ENCODE measurements around the gene IDI1.

IDI1 gene

DNA sequence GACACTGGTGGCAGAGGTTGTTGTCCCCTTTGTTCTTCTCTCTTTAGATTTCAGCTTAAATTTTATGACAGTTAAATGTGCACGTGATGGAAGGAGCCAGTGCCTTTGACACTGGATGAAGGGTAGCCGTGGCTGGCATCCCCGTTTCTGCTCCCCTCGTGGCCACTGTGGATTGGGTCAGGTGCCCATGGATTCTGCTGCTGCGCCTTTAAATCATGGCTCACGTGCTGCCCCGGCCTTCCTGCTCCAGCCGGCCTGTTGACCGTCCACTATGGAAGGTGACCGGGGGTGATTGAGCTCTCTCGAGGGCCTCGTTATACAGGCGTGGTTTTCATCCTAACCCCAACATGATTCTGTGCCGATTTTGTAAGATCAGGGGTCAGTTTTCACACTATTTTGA lies 41.8 kb upstream of the IDI1 start:
- H3K27ac ChIP-seq = no peak overlapping the region
- TF ChIP-seq ZFX (IDR thresholded peaks at IDR 0.05; ENCODE audit: borderline replicate concordance) = no peak
- TF ChIP-seq, protein P1, sequence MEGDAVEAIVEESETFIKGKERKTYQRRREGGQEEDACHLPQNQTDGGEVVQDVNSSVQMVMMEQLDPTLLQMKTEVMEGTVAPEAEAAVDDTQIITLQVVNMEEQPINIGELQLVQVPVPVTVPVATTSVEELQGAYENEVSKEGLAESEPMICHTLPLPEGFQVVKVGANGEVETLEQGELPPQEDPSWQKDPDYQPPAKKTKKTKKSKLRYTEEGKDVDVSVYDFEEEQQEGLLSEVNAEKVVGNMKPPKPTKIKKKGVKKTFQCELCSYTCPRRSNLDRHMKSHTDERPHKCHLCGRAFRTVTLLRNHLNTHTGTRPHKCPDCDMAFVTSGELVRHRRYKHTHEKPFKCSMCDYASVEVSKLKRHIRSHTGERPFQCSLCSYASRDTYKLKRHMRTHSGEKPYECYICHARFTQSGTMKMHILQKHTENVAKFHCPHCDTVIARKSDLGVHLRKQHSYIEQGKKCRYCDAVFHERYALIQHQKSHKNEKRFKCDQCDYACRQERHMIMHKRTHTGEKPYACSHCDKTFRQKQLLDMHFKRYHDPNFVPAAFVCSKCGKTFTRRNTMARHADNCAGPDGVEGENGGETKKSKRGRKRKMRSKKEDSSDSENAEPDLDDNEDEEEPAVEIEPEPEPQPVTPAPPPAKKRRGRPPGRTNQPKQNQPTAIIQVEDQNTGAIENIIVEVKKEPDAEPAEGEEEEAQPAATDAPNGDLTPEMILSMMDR (IDR thresholded peaks at IDR 0.05) = no peak

- TF ChIP-seq, protein P1 (IDR thresholded peaks at IDR 0.05) = no peak
- no peak for TF ChIP-seq ZFX (IDR thresholded peaks at IDR 0.05; ENCODE audit: borderline replicate concordance)
- no peak overlapping the region for H3K27ac ChIP-seq
These were observed 40.2 kb upstream of the IDI1 start for GRCh38 chr10:1089017-1089689.

DNA sequence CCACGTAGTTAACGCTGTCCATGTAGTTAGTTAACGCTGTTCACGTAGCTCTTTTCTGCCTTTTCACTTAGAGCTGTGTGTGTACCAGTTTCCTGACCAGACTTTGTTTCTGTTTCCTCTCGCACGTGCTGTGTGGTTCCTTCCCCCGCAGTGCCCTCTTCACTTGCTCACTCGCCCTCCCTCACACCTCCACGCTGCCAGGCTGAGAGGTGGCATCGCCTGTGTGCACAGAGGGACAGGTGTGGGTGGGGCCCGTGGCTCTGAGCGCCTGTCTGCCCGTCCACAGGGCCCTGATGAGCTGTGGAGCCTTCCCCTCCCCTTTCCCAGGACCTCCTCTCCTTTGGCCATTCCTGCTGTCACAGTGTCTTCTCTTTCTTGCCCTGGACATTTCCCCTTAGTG lies 37.9 kb upstream of the IDI1 start:
- no peak for TF ChIP-seq ZFX (IDR thresholded peaks at IDR 0.05; ENCODE audit: borderline replicate concordance)
- TF ChIP-seq, protein P1 (IDR thresholded peaks at IDR 0.05) = no peak
- no peak overlapping the region for H3K27ac ChIP-seq

DNA sequence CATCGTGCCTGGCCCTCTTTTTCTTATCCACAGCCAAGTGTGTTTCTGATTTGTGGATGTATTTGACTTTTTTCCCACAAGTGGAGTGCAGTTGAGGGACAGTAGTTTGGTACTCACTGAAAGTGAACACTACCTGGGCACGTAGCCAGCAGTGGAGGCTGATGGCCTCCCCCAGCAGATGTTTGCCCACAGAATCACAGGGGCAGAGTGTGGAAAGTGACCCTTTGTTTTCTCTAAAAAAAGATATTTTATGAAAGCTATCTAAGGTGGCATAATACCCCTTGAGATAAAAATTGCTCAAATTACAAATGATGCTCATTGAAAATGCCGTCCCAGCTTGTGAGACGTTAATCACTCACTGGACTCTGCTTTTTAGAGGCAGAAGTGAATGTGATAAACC lies 36.3 kb upstream of the IDI1 start:
- no peak for TF ChIP-seq ZFX (IDR thresholded peaks at IDR 0.05; ENCODE audit: borderline replicate concordance)
- TF ChIP-seq, protein P1 (IDR thresholded peaks at IDR 0.05) = no peak
- H3K27ac ChIP-seq = no peak overlapping the region

DNA sequence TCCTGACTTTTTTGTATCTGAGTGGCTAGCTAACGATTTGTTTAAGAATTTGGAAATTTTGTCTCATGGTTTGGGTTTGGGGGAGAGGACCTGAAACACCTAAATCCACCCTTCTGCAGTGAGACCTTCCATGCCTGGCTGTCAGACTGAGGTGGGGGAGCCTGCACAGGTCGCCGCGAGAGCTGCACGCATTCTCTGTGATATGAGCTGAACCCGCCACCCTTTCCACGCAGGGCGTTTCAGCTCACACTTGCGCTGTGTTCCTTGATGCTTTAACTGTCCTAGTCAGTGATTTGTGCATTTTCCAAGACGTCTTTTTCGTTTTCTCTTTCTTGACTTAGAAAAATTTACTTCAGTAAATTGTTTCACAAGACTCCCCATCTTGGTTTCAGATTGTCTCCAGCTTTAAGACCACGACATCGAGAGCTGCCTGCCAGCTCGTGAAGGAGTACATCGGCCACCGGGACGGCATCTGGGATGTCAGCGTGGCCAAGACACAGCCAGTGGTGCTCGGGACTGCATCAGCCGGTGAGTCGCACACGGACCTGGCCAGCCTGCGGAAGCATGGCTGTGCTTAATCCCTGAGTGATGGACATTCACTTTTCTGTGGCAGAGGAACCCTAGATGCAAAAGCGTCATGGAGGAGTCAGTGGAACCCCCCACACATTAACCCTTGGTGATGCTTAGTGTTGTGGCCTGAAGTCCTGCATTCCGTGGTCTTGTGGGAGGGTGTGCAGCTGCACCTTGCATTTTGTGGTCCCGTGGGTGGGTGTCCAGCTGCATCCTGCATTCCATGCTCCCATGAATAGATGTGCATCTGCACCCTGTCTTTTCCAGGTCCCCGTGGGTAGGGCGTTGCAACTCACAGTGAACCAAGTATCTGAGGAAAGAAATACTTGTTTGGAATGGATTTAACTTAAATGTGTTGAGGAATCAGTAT lies 35.4 kb upstream of the IDI1 start:
- no peak overlapping the region for H3K27ac ChIP-seq
- TF ChIP-seq ZFX (IDR thresholded peaks at IDR 0.05; ENCODE audit: borderline replicate concordance) = no peak
- TF ChIP-seq, protein P1 (IDR thresholded peaks at IDR 0.05) = no peak

DNA sequence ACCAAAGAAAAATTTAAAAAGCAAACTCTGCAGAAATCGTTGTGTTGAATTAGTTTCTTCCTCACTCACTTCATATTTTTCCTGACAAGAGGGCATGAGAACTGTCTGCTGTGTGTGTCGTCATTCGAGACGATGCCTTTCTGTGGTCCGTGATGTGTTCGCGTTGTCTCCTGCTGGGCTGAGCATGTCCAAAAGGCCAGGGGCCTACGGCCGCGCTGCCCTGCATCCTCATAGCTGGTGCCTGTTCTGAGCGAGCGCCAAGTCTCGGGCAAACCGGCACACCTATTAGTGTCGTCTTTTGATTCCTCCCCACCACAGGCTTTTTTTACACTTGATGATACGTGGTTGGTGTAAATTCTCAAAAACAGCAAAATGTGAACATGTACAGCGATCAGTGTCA lies 34.7 kb upstream of the IDI1 start:
- H3K27ac ChIP-seq = no peak overlapping the region
- no peak for TF ChIP-seq ZFX (IDR thresholded peaks at IDR 0.05; ENCODE audit: borderline replicate concordance)
- TF ChIP-seq, protein P1 (IDR thresholded peaks at IDR 0.05) = no peak

DNA sequence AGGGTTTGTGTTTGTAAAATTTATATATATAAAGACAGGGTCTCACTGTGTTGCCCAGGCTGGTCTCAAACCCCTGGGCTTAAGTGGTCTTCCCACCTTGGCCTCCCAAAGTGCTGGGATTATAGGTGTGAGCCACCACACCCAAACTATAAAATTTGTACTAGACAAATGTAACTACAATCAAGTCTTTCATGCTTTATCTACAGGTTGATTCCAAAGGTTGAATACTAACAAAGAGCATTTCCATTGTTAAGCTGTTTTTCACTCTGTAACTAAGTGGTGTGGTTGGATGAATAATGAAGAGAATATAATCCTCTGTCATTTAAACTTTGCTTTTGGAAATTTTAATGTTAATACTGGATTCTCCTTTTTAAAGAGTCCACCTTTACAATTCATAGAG lies 29.7 kb upstream of the IDI1 start:
- TF ChIP-seq ZFX (IDR thresholded peaks at IDR 0.05; ENCODE audit: borderline replicate concordance) = no peak
- TF ChIP-seq, protein P1 (IDR thresholded peaks at IDR 0.05) = no peak
- no peak overlapping the region for H3K27ac ChIP-seq
